Kidney (tissue), 14 donors: ENCODE measurements around the gene REL. TPM values are rescaled to one million over a fixed set of nuclear protein-coding genes. Genes with fewer than 3 reads are reported as not detected.

Experiments used
- DNase-seq, 5 donors: peaks; one replicate each; pipeline ENCODE4 v3.0.0-alpha.2; 2013 to 2020
- FAIRE-seq: peaks from 2 replicates; lab custom pipeline; 2012; peaks lifted over from hg19 to GRCh38; lab: Jason Lieb, UNC
- H3K27ac ChIP-seq, 2 donors: one replicate each; pipeline ENCODE4 v1.7.0; 2013; ENCODE audit warnings: low read depth in 2 of 2, low read length in 2 of 2, inconsistent platforms in 1 of 2
- H3K27me3 ChIP-seq: one replicate; pipeline ENCODE4 v1.7.1; 2013; ENCODE audit warnings: low read length, inconsistent platforms; ENCODE audit not compliant: control insufficient read depth, insufficient read depth
- H3K36me3 ChIP-seq, 3 donors: one replicate each; pipeline versions ENCODE4 v1.7.0 to v1.7.1; 2013; ENCODE audit warnings: low read length in 3 of 3, control low read depth in 1 of 3, inconsistent platforms in 1 of 3; ENCODE audit not compliant: insufficient read depth in 3 of 3, control insufficient read depth in 2 of 3
- H3K4me1 ChIP-seq, 3 donors: one replicate each; pipeline versions ENCODE4 v1.7.0 to v1.7.1; 2013; ENCODE audit warnings: low read length in 3 of 3, inconsistent platforms in 1 of 3, low read depth in 1 of 3; ENCODE audit not compliant: control insufficient read depth in 2 of 3, insufficient read depth in 2 of 3
- H3K4me3 ChIP-seq, 3 donors: one replicate each; pipeline versions ENCODE4 v1.7.0 to v1.8.1; 2013; ENCODE audit warnings: low read length in 3 of 3, control low read depth in 1 of 3, inconsistent platforms in 1 of 3
- H3K9ac ChIP-seq, 3 donors: one replicate each; pipeline versions ENCODE4 v1.7.0 to v1.7.1; 2013; ENCODE audit warnings: low read length in 3 of 3, control low read depth in 1 of 3, inconsistent platforms in 1 of 3
- H3K9me3 ChIP-seq, 3 donors: one replicate each; pipeline versions ENCODE4 v1.7.0 to v1.7.1; 2013; ENCODE audit warnings: low read length in 3 of 3, control low read depth in 1 of 3, inconsistent platforms in 1 of 3; ENCODE audit not compliant: control insufficient read depth in 2 of 3, insufficient read depth in 1 of 3
- intact Hi-C: fragments of 100-400 bp; cut with DNase I; formaldehyde crosslinking; loops from one replicate; pipeline ENCODE4 v1.11.1; 2022
- polyA plus RNA-seq: library from polyadenylated mRNA; stranded (reverse); fragments of 350-450 nt; fragmentation: Illumina TruSeq; extraction: RNeasy Lipid Tissue Mini Kit (QIAGEN cat#74804); gene quantifications from one replicate; pipeline ENCODE4 v1.2.3, GENCODE V29; 2014; ENCODE audit warnings: low read depth, low replicate concordance; ENCODE audit not compliant: insufficient read depth
- total RNA-seq: library from RNA; stranded (reverse); fragmentation: NEBNext Ultra II Directional; extraction: Animal tissue kit (Norgen Biotek cat#: 25700); gene quantifications from one replicate; pipeline ENCODE4 v1.2.1, GENCODE V29; 2021
- TF ChIP-seq, protein P1 (sequence below): IDR thresholded peaks from 3 replicates; pipeline ENCODE4 v1.5.1; 2012; ENCODE audit warnings: mild to moderate bottlenecking, moderate library complexity, borderline replicate concordance; ENCODE audit not compliant: insufficient read depth; ENCODE audit errors: extremely low read depth
- donor health status: control.
- donor health status: control.
- donor health status: control.
- donor health status: control.
- donor health status: control.
- donor health status: DM: yes; HTN: yes; CAD: no.
- donor health status: Normal renal cell carcinoma (clear cell type).

Gene REL
- total and polyA plus RNA-seq, 2 donors from 2014 or later: 0.43 to 21.8 TPM

DNA sequence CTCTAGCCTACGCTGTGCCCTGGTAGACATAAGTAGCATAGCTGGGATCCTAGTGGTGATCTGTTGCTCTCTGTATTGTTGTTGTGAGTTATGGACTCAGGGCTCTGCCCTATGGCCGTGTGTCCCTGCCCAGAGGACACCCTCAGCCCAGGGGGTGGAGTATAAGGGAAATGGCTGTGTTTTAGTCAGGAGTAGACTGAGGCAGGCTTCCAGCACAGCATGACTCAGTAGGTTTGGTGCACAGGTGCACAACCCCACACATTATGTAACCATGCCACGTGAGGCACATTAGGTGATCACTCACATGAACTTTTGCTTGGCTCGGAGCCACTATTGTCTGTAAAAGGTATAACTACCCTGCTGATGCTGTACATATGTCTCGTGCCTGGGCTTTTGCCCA is 76.3 kb downstream of the REL start:
- Histone ChIP-seq H3K9ac (no peak overlapping the region), H3K27me3 (no peaks in the 10 kb centered on the region), H3K4me3 (no peak overlapping the region), H3K9me3 (no peaks in the 10 kb centered on the region), H3K36me3 (peaks cover 2 to 9% (median 5%) of the 10 kb centered on the region in 3 donors), H3K4me1 (no peaks in the 10 kb centered on the region), H3K27ac (no peak overlapping the region)
- intact Hi-C loops: no loop called here
- FAIRE-seq (no peak), DNase-seq (no peak)
- TF ChIP-seq, protein P1, sequence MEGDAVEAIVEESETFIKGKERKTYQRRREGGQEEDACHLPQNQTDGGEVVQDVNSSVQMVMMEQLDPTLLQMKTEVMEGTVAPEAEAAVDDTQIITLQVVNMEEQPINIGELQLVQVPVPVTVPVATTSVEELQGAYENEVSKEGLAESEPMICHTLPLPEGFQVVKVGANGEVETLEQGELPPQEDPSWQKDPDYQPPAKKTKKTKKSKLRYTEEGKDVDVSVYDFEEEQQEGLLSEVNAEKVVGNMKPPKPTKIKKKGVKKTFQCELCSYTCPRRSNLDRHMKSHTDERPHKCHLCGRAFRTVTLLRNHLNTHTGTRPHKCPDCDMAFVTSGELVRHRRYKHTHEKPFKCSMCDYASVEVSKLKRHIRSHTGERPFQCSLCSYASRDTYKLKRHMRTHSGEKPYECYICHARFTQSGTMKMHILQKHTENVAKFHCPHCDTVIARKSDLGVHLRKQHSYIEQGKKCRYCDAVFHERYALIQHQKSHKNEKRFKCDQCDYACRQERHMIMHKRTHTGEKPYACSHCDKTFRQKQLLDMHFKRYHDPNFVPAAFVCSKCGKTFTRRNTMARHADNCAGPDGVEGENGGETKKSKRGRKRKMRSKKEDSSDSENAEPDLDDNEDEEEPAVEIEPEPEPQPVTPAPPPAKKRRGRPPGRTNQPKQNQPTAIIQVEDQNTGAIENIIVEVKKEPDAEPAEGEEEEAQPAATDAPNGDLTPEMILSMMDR: no peak

DNA sequence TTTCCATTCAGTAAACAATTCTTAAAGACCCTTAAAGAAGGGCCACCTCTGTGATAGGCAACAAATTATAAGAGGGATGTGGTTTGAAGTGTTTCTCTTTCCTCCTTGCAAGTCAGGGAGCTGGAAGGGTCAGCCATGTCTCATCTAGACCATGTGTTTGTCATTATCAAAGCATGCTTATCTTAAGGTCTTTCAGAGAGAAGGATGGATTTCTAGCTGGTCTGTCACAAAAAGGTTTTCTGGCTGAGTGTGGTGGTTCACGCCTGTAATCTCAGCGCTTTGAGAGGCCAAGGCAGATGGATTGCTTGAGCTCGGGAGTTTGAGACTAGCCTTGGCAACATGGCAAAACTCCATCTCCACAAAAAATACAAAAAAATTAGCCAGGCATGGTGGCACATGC is 77.0 kb downstream of the REL start:
- no peak for FAIRE-seq

DNA sequence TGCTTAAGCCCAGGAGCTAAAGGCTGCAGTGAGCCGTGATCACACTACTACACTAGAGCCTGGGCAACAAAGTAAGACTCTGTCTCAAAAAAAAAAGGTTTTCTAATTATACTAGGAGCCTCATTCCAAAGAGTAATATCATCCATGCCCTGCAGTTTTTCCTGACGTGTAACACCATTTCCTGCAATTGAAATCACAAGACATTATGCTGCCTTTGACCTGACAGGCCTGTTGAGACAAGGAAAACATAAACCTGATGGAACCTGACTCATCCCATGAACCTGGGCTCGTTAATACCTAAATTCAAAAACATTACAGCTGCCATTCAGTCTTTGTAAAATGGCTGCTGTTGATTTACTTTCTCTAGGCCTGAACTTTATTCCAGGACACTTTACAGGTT is 77.4 kb downstream of the REL start:
- TF ChIP-seq, protein P1: no peak
- Histone ChIP-seq H3K9me3 (no peaks in the 10 kb centered on the region), H3K27ac (no peak overlapping the region), H3K36me3 (peaks cover 0 to 9% (median 5%) of the 10 kb centered on the region in 3 donors), H3K4me1 (no peaks in the 10 kb centered on the region), H3K9ac (no peak overlapping the region), H3K4me3 (no peak overlapping the region), H3K27me3 (no peaks in the 10 kb centered on the region)
- FAIRE-seq (no peak), DNase-seq (no peak)
- intact Hi-C loops: no loop called here

More for the DNA sequence above, 77.0 kb downstream of the REL start:
- Histone ChIP-seq H3K27ac (no peak overlapping the region), H3K27me3 (no peaks in the 10 kb centered on the region), H3K9me3 (no peaks in the 10 kb centered on the region), H3K9ac (no peak overlapping the region), H3K4me3 (no peak overlapping the region), H3K4me1 (no peaks in the 10 kb centered on the region), H3K36me3 (peaks cover 2 to 9% (median 5%) of the 10 kb centered on the region in 3 donors)
- intact Hi-C loops: no loop called here
- DNase-seq: no peak
- TF ChIP-seq, protein P1: no peak

DNA sequence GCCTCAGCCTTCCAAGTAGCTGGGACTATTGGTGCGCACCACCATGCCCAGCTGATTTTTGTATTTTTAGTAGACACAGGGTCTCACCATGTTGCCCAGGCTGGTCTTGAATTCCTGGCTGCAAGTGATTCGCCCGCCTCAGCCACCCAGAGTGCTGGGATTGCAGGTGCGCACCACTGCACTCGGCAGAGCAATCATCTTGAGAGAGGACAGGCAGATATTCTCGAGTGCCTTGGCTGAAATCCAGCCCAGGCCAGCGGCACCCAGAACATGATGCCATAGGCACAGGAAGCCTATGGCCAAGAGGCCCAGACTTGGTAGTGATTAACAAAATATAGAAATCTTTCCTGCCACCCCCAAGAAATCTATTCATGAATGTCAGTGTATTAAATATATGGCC is 78.1 kb downstream of the REL start:
- Histone ChIP-seq H3K9ac (no peak overlapping the region), H3K27me3 (no peaks in the 10 kb centered on the region), H3K9me3 (no peaks in the 10 kb centered on the region), H3K36me3 (peaks cover 0 to 3% (median 0%) of the 10 kb centered on the region in 3 donors), H3K4me1 (no peaks in the 10 kb centered on the region), H3K27ac (no peak overlapping the region), H3K4me3 (no peak overlapping the region)
- TF ChIP-seq, protein P1: no peak
- DNase-seq (no peak), FAIRE-seq (no peak)
- intact Hi-C loops: no loop called here
